NT2/D1 (cell line): ENCODE measurements around the gene GPR142.

Source experiments
- SUZ12 ChIP-seq: IDR thresholded peaks from 2 replicates; pipeline ENCODE4 v1.6.1; 2011; ENCODE audit not compliant: insufficient read length, insufficient read depth; ENCODE audit errors: extremely low read depth
- YY1 ChIP-seq: IDR thresholded peaks from 2 replicates; pipeline ENCODE4 v1.6.1; 2011; ENCODE audit not compliant: insufficient read length, insufficient read depth
- ZNF274 ChIP-seq: IDR thresholded peaks from 2 replicates; pipeline ENCODE4 v1.6.1; 2011; ENCODE audit warnings: mild to moderate bottlenecking, low read depth, low read length

DNA sequence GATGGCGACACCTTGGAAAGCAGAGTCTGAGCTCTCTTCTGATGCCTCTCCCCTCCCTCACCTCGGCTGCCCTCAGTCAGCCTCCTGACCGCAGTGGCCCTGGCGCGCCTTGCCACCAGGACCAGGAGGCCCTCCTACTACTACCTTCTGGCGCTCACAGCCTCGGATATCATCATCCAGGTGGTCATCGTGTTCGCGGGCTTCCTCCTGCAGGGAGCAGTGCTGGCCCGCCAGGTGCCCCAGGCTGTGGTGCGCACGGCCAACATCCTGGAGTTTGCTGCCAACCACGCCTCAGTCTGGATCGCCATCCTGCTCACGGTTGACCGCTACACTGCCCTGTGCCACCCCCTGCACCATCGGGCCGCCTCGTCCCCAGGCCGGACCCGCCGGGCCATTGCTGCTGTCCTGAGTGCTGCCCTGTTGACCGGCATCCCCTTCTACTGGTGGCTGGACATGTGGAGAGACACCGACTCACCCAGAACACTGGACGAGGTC, 4.4 kb downstream of the GPR142 start:
- TF ChIP-seq YY1 (no peak), SUZ12 (no peak), ZNF274 (no peak)
